GM12865 (cell line): ENCODE data around the gene VAMP7.
A peak's percentile ranks its signal among the peaks of the same experiment; 100 is the strongest.

Experiments used
- DNase-seq: peaks from one replicate; pipeline ENCODE4 v3.0.0; 2010; ENCODE audit warnings: low read depth
- H3K4me3 ChIP-seq: 2 replicates; pipeline ENCODE4 v1.5.1; 2011; ENCODE audit warnings: mild to moderate bottlenecking, low read depth, low read length, control low read depth
- TF ChIP-seq, protein P1 (sequence below): IDR thresholded peaks from 2 replicates; pipeline ENCODE4 v1.5.1; 2011; ENCODE audit warnings: low read length, control low read depth, low read depth, inconsistent platforms; ENCODE audit not compliant: insufficient read depth; ENCODE audit errors: missing control alignments

The VAMP7 gene

GRCh38 chrX:155954793-155955192 lies 73.6 kb downstream of the VAMP7 start:
- H3K4me3 ChIP-seq: no peak overlapping the region
- no peak for DNase-seq
- TF ChIP-seq, protein P1, sequence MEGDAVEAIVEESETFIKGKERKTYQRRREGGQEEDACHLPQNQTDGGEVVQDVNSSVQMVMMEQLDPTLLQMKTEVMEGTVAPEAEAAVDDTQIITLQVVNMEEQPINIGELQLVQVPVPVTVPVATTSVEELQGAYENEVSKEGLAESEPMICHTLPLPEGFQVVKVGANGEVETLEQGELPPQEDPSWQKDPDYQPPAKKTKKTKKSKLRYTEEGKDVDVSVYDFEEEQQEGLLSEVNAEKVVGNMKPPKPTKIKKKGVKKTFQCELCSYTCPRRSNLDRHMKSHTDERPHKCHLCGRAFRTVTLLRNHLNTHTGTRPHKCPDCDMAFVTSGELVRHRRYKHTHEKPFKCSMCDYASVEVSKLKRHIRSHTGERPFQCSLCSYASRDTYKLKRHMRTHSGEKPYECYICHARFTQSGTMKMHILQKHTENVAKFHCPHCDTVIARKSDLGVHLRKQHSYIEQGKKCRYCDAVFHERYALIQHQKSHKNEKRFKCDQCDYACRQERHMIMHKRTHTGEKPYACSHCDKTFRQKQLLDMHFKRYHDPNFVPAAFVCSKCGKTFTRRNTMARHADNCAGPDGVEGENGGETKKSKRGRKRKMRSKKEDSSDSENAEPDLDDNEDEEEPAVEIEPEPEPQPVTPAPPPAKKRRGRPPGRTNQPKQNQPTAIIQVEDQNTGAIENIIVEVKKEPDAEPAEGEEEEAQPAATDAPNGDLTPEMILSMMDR: no peak

- TF ChIP-seq, protein P1: no peak
- no peak overlapping the region for H3K4me3 ChIP-seq
- no peak for DNase-seq
Observed at GRCh38 chrX:155956099-155956498, 75.0 kb downstream of the VAMP7 start.

- TF ChIP-seq, protein P1: no peak
- no peak for DNase-seq
- H3K4me3 ChIP-seq: no peak overlapping the region
Observed at GRCh38 chrX:155956649-155957048, 75.5 kb downstream of the VAMP7 start.

- no peak overlapping the region for H3K4me3 ChIP-seq
- no peak for DNase-seq
- TF ChIP-seq, protein P1: no peak
Observed at GRCh38 chrX:155957843-155958242, 76.7 kb downstream of the VAMP7 start.

GRCh38 chrX:155959018-155959587 lies 78.0 kb downstream of the VAMP7 start:
- H3K4me3 ChIP-seq: no peak overlapping the region
- no peak for DNase-seq

DNA sequence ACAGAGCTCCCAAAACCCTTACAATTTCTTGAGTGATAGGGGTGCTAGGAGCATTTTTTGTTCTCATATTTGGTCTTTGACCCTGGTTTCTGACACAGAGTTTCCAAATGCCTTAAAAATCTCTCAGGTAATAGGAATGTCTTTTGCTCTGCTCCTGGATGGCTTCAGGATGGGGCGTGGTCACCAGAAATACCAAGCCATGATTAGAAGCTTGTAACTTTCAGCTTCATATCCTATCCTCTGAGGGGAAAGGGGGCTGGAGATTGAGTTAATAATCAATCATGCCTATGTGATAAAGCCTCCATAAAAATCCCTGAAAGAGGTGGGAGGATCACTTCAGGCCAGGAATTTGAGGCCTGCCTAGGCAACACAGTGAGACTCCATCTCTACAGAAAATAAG lies 81.8 kb downstream of the VAMP7 start:
- TF ChIP-seq, protein P1: no peak
- H3K4me3 ChIP-seq: no peak overlapping the region
- no peak for DNase-seq

More at GRCh38 chrX:155959018-155959587, 78.0 kb downstream of the VAMP7 start:
- TF ChIP-seq, protein P1: no peak

GRCh38 chrX:155966876-155967275 lies 85.7 kb downstream of the VAMP7 start:
- no peak overlapping the region for H3K4me3 ChIP-seq
- TF ChIP-seq, protein P1: peak; percentile 58
- peak; percentile 72 for DNase-seq
